Measurements from ENCODE around the gene BICRA.

BICRA gene

DNA sequence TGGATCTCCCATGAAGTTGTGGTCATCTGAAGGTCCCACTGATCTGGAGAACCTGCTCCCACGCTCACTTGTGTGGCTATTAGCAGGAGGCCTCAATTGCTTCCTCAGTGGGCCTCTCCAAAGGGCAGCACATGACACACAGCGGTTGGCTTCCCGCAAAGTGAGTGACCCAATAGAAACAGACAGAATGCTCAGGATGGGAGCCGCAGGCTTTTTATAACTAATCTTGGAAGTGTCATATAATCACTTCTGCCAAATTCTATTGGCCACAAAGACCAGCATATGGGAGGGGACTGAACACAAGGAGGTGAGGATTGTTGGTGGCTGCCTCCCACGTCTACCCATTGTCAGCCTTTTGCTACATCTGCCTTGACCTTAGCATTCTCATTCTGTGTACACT is 82.2 kb downstream of the BICRA start:
- in situ Hi-C loops (cut with MboI; ENCODE audit: low sequenced_read_pairs): no loop called here

DNA sequence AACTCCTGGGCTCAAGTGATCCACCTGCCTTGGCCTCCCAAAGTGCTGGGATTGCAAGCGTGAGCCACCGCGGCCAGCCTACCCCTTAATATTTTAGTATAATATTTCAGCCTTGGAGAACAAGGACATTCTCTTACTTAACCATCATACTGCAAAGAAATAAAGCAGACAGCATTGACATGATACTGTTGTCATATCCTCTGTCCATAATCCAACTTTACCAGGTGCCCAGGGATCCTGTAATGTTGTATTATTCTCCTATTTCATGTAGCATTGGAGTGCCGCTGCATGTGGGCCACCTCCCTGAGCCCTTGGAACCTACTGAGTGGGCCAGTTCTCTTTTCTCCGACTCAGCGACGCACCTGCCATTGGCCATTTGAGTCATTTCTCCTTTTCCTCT is 82.8 kb downstream of the BICRA start:
- in situ Hi-C loops (cut with MboI; ENCODE audit: low sequenced_read_pairs): no loop called here

DNA sequence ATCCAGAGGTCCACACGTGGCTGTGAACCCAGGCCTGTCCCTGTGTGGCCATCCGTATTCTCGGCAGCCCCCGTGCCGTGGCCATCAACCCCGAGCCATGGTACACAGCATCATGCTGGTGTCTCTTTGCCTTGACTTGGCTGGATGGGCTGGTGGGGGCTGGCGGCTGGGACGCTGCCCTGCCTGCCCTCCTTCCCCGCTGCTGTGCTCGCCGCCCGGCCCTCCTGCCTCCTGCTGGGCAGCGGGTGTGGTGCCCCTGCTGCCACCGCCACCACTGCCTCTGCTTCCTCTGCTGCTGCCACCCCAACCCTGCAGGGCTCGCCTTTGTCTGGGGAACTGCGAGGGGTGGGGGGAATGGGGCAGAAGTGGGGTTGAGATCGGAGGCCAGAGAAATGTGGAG is 84.6 kb downstream of the BICRA start:
- in situ Hi-C loops (cut with MboI; ENCODE audit: low sequenced_read_pairs): no loop called here

DNA sequence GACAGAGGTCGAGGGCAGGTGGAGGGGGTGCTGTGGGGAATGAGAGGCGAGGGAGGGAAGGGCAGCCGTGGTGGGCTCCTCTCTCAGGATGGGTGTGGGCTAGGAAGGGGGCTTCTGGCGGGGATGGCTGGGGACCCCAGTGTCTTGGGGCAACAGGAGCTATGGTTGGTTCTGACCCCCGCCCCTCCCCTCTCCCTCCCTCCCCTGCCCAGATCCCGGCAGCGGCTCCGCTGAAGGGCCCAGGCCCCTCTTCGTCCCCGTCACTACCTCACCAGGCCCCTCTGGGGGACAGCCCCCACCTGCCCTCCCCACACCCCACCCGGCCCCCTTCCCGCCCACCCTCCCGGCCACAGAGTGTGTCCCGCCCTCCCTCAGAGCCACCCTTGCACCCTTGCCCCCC is 85.0 kb downstream of the BICRA start:
- in situ Hi-C loops (cut with MboI; ENCODE audit: low sequenced_read_pairs): no loop called here

- in situ Hi-C loops (cut with MboI; ENCODE audit: low sequenced_read_pairs): no loop called here
These were observed 85.7 kb downstream of the BICRA start for GRCh38 chr19:47694466-47695273.

- in situ Hi-C loops (cut with MboI; ENCODE audit: low sequenced_read_pairs): no loop called here
These were observed 86.8 kb downstream of the BICRA start for GRCh38 chr19:47695533-47696262.

DNA sequence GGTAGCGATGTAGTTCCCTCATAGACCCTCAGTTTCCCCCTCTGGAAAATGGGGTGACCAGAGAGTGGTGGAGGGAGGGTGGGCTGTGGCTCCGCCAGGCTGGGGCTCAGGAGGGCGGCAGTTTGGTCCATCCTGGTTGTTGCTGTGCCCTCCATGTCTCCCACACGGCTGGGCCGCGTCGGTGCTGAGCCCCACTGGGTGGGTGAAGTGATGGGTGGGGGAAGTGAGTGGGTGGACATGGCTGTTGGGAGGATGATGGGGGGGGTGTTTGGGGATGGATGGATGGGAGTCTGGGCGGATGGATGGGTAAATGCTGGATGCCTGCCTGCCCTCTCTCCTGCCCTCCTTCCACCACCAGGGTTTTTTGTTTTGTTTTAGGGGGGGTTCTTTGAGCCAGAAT is 87.7 kb downstream of the BICRA start:
- in situ Hi-C loops (cut with MboI; ENCODE audit: low sequenced_read_pairs): no loop called here

DNA sequence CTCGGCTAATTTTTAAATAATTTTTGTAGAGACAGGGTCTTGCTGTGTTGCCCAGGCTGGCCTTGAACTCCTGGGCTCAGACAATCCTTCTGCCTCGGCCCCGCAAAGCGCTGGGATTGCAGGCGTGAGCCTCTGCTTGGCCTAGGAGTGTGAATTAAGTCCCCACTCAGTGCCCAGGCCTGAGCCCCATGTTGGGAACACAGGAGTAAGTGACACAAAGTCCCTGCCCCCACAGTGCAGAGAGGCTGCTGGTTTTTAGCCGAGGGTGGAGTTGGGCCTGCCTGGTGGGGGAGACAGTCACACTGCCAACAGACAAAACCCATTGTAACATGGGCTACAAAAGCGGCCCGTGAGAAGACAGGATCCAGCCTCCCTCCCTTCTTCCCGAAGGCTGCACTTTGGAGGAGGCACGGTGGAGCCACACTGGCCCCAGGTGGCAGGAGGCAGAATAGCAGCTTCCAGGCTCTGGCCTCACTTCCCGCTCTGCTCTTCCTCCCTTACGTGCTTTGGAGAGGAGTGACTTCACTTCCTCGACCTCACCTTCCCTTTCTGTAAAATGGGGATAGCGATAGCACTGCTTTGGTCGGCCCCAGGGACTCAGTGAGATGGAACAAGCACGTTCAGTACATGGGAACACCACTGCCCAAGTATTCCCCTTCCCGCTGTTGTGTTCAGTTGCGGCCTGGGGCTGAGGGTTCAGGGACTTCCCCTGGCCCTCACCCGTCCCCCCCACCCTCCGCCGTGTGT is 89.1 kb downstream of the BICRA start:
- in situ Hi-C loops (cut with MboI; ENCODE audit: low sequenced_read_pairs): no loop called here

DNA sequence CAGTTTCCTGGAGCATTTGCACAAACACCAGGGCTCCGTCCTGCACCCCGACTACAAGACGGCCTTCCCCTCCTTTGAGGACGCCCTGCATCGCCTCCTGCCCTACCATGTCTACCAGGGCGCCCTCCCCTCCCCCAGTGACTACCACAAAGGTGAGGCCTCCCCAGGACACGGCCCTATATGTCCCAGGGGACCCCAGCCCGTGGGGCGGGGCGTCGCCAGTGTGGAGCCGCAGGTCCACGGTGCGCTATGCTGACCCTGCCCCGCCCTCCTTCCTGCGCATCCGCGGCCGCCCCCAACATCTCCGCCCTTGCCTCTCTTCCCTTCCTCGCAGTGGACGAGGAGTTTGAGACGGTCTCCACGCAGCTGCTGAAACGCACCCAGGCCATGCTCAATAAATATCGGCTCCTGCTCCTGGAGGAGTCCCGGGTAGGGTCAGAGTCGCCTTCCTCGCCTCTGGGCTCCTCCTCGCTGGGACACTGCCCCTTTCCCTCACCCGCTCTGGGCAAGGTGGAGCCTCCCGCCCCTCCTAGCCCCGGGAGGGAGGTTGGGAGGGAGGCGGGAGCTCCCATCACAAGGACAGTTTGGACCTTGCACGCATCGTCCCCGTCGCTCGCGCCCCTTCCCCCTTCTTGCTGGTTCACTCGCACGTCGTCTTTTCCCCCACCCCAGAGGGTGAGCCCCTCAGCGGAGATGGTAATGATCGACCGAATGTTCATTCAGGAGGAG is 89.9 kb downstream of the BICRA start:
- in situ Hi-C loops (cut with MboI; ENCODE audit: low sequenced_read_pairs): no loop called here

DNA sequence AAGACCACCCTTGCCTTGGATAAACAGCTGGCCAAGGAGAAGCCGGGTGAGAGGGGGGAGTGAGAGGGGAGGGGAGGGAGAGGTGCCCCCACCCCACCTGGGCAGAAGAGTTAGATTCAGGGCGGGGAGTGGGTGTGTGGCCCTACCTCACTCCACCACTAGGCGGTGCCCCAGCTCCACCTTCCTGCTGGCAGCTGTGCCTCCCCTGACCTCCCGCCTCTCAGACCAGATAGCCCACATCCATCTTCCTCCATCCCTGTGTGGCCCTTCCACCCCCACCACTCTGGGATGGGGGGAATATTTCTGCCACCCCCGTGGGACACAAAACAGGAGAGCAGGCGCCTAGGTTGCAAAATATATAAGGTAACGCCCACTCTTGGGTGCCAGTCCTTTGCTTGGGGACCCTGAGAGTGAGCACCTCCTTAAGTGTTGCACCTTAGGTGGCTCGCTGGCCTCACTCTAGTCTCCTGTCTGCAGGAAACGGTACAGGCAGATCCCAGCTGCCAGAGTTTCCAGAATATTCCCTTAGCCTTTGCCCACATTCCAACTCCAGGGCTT is 90.5 kb downstream of the BICRA start:
- in situ Hi-C loops (cut with MboI; ENCODE audit: low sequenced_read_pairs): no loop called here

DNA sequence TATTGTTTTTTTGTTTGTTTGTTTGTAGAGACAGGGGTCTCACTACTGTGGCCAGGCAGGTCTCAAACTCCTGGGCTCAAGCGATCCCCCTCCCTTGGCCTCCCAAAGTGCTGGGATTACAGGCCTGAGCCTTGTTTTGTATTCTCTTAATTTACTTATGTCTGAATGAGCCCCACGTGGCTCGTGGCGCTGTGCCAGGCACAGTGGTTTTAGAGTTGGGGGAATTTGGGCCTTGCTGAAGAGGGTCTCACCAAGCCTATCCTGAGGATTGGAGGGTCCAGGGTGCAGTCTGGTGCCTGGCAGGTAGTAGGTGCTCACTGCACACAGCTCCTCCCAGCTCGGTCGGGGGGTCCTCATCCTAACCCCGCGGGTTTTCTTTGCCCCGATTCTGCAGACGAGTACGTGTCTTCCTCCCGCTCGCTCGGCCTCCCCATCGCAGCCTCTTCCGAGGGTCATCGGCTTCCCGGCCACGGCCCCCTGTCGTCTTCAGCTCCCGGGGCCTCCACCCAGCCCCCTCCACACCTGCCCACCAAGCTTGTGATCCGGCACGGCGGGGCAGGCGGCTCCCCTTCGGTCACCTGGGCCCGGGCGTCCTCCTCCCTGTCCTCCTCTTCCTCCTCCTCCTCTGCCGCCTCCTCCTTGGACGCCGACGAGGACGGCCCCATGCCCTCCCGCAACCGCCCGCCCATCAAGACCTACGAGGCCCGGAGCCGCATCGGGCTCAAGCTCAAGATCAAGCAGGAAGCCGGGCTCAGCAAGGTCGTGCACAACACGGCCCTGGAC is 92.2 kb downstream of the BICRA start:
- in situ Hi-C loops (cut with MboI; ENCODE audit: low sequenced_read_pairs): loop anchor here (10.0 to 25.0 kb wide), 2 partner anchors 266 to 414 kb away; no protein-coding TSS in a partner anchor

GRCh38 chr19:47701717-47702552 is 93.0 kb downstream of the BICRA start:
- in situ Hi-C loops (cut with MboI; ENCODE audit: low sequenced_read_pairs): loop anchor here (10.0 to 25.0 kb wide), 2 partner anchors 267 to 415 kb away; no protein-coding TSS in a partner anchor

DNA sequence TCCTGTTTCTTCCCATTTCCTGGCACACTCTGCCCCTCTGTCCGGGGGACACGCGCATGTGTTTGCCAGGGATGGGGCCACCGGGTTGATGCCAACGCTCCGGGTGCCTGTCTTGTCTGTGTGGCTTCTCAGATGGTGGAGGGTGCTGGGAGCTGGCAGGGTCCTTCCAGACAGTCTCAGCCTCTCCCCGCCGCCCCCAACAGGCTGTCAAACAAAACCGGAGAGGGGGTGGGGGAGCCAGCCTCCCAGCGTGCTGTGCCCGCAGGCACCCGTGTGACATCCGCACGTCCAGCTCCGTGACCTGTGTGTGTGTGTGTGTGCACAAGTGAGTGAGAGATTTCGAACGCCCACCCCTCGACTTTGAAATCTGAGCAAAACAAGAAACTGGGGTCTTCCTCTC is 93.7 kb downstream of the BICRA start:
- in situ Hi-C loops (cut with MboI; ENCODE audit: low sequenced_read_pairs): loop anchor here (10.0 to 25.0 kb wide), 2 partner anchors 268 to 415 kb away; no protein-coding TSS in a partner anchor

GRCh38 chr19:47703301-47703700 is 94.4 kb downstream of the BICRA start:
- in situ Hi-C loops (cut with MboI; ENCODE audit: low sequenced_read_pairs): loop anchor here (10.0 to 25.0 kb wide), 2 partner anchors 268 to 416 kb away; no protein-coding TSS in a partner anchor

- in situ Hi-C loops (cut with MboI; ENCODE audit: low sequenced_read_pairs): loop anchor here (10.0 to 25.0 kb wide), 2 partner anchors 269 to 417 kb away; no protein-coding TSS in a partner anchor
These were observed 95.1 kb downstream of the BICRA start for GRCh38 chr19:47704024-47704423.

DNA sequence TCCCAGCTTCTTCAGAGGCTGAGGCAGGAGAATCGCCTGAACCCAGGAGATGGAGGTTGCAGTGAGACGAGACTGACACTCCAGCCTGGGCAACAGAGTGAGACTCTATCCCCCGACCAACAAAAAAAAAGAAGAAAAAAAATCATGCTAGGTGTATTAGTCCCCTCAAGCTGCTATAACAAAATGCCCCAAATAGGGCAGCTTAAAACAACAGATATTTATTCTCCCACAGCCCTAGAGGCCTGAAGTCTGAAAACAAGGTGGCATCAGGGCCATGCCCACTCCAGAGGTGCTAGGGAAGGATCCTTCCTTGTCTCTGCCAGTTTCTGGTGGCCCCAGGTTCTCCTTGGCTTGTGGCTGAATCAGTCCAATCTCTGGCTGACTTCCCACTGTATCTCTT is 95.7 kb downstream of the BICRA start:
- in situ Hi-C loops (cut with MboI; ENCODE audit: low sequenced_read_pairs): loop anchor here (10.0 to 25.0 kb wide), 2 partner anchors 270 to 417 kb away; no protein-coding TSS in a partner anchor

DNA sequence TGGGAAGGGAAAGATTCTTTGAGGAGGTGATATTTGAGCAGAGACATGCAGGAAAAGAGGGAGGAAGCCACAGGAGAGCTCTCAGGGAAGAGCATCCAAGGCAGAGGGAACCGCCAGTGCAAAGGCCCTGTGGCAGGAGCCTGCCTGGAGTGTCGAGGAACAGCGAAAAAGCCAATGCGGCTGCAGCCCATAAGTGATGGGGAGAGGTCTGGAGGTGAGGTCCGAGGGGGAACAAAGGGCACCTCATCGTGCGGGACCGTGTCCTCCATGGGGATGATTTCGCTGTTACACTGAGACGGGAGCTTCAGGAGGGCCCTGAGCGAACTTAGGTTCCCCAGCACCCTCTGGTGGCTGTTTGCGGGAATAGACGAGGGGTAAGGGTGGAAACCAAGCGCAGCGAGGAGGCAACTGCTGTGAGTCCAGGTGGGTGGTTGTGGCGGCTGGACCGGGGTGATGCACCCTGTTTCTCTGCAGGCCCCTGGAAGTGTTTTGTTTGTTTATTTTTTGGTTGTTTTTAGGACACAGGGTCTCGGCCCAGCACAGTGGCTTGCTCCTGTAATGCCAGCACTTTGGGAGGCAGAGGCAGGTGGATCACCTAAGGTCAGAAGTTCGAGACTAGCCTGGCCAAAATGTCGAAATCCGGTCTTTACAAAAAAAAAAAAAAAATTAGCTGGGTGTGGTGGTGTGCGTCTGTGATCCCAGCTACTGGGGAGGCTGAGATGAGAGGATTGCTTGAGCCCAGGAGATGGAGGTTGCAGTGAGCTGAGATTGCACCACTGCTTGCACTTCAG is 98.4 kb downstream of the BICRA start:
- in situ Hi-C loops (cut with MboI; ENCODE audit: low sequenced_read_pairs): loop anchor here (10.0 to 25.0 kb wide), 2 partner anchors 273 to 420 kb away; no protein-coding TSS in a partner anchor
